Right lobe of liver (tissue), 6 donors: ENCODE measurements around the gene KASH5. TPM values are rescaled to one million over a fixed set of nuclear protein-coding genes. Genes with fewer than 3 reads are reported as not detected.

ENCODE experiments used
- ATAC-seq, 4 donors: fragments of 200-7000 bp; cut with Tn5 transposase; one replicate each; pipeline ENCODE4 v1.9.1; 2020; ENCODE audit warnings: mild to moderate bottlenecking in 4 of 4, moderate library complexity in 4 of 4
- DNase-seq, 3 donors: peaks; one replicate each; pipeline ENCODE4 v3.0.0-alpha.2; 2020
- H3K27ac ChIP-seq, 3 donors: fragments of 200-600 bp; one replicate each; pipeline ENCODE4 v1.8.0; 2022
- H3K27me3 ChIP-seq, 2 donors: fragments of 200-600 bp; one replicate each; pipeline ENCODE4 v1.8.0; 2022
- H3K36me3 ChIP-seq, 4 donors: fragments of 200-600 bp; sonication (generic) in 1 of 4; one replicate each; pipeline versions ENCODE4 v1.5.1 to v1.8.0; 2017 to 2022; ENCODE audit warnings: control low read depth in 1 of 4
- H3K4me1 ChIP-seq, 4 donors: fragments of 200-600 bp; sonication (generic) in 1 of 4; one replicate each; pipeline versions ENCODE4 v1.5.1 to v1.8.0; 2017 to 2022; ENCODE audit warnings: control low read depth in 1 of 4
- H3K4me3 ChIP-seq, 3 donors: fragments of 200-600 bp; one replicate each; pipeline ENCODE4 v1.8.0; 2022
- H3K9me3 ChIP-seq, 4 donors: fragments of 200-600 bp; sonication (generic) in 1 of 4; one replicate each; pipeline versions ENCODE4 v1.5.1 to v1.8.0; 2017 to 2022; ENCODE audit warnings: control low read depth in 1 of 4
- POLR2A ChIP-seq: fragments of 450-650 bp; IDR thresholded peaks from one replicate; pipeline ENCODE4 v1.6.1; 2017; ENCODE audit warnings: antibody characterized with exemption, mild to moderate bottlenecking
- WGBS: methylation state at CpG from one replicate; pipeline ENCODE4 v1.1.6; 2018; ENCODE audit warnings: low coverage, low lambda C conversion rate; ENCODE audit not compliant: insufficient coverage; ENCODE audit errors: missing lambda C conversion rate; 5-methylcytosine and 5-hydroxymethylcytosine counted together
- intact Hi-C, 2 donors: fragments of 100-400 bp; cut with DNase I; formaldehyde crosslinking; loops; one replicate each; pipeline versions ENCODE4 v1.11.2 to v1.14.1; 2022
- total RNA-seq, 6 experiments: library from RNA; depleted of rRNA in 2 of 6; stranded (reverse); fragments of >200 nt in 2 of 6; fragmentation: NEBNext Ultra II Directional in 3 of 6; extraction: Animal tissue kit (Norgen Biotek cat#: 25700) in 3 of 6; gene quantifications; one replicate each; pipeline versions ENCODE4 v1.1.0 to v1.2.4, GENCODE V29; 2016 to 2023
- TF ChIP-seq, protein P1 (sequence below), 4 donors: fragments of 200-600 bp in 3 of 4; fragments of 450-650 bp in 1 of 4; IDR thresholded peaks; one replicate each; pipeline versions ENCODE4 v1.5.1 to v1.8.0; 2016 to 2022; ENCODE audit warnings: antibody characterized with exemption in 4 of 4, mild to moderate bottlenecking in 2 of 4
- donor health status: DM: no; HTN: yes; CAD: no.
- donor health status: DM: no; HTN: no; CAD: no.
- donor health status: DM: no; HTN: no; CAD: no.
- donor health status: DM: no; HTN: yes; CAD: no.
- donor health status: DM: no; HTN: yes; CAD: no.

The KASH5 gene
- total RNA-seq, 6 experiments from 2014 or later, result 0.32 TPM; not detected in 5

DNA sequence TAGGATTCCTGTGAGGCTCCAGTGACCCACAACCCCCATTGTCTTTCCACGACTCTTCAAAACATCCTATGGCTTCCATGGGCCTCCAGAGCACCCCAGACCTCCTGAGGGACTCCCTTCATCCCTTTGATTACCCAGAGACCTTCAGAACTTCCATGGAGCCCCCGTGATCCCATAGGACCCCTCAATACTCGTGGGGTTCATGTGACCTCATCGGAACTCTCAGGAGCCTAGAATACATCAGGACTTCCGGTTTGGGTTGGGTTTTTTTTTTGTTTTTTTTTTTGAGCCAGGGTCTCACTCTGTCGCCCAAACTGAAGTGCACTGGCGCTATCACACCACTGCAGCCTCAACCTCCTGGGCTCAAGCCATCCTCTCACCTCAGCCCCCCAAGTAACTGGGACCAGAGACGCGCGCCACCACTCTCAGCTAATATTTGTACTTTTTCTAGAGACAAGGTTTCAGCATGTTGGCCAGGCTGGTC lies 65.8 kb downstream of the KASH5 start:
- Histone ChIP-seq H3K27ac (peak overlapping the region; percentile 75 to 83 (median 82)), H3K27me3 (no peaks in the 10 kb centered on the region), H3K9me3 (no peaks in the 10 kb centered on the region), H3K4me1 (peaks cover 0 to 11% (median 3%) of the 10 kb centered on the region in 4 donors), H3K4me3 (peak overlapping the region; percentile 50 to 73 (median 67)), H3K36me3 (no peaks in the 10 kb centered on the region)
- WGBS, result 41% methylated on average over 10 of the region's 10 CpGs
- intact Hi-C loops, result no loop called here
- ATAC-seq (no peak), DNase-seq (no peak)
- TF ChIP-seq, protein P1, sequence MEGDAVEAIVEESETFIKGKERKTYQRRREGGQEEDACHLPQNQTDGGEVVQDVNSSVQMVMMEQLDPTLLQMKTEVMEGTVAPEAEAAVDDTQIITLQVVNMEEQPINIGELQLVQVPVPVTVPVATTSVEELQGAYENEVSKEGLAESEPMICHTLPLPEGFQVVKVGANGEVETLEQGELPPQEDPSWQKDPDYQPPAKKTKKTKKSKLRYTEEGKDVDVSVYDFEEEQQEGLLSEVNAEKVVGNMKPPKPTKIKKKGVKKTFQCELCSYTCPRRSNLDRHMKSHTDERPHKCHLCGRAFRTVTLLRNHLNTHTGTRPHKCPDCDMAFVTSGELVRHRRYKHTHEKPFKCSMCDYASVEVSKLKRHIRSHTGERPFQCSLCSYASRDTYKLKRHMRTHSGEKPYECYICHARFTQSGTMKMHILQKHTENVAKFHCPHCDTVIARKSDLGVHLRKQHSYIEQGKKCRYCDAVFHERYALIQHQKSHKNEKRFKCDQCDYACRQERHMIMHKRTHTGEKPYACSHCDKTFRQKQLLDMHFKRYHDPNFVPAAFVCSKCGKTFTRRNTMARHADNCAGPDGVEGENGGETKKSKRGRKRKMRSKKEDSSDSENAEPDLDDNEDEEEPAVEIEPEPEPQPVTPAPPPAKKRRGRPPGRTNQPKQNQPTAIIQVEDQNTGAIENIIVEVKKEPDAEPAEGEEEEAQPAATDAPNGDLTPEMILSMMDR (IDR thresholded peaks at IDR 0.05), result no peak
- no peak for TF ChIP-seq POLR2A

- no peak for DNase-seq
- H3K27ac ChIP-seq, result no peak overlapping the region
These were observed 67.7 kb downstream of the KASH5 start for GRCh38 chr19:49455773-49456172.

DNA sequence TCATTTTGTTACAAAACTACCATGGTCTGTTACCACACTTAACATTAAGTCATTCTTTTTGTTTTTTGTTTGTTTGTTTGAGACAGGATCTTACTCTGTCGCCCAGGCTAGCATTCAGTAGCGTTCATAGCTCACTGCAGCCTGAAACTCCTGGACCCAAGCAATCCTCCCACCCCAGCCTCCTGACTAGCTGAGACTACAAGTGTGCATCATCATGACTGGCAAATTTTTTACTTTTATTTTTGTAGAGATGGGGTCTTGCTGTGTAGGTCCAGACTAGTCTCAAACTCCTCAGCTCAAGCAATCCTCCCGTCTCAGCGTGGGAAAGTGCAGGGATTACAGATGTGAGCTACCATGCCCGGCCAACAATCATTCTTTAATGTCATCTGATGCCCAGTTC lies 68.3 kb downstream of the KASH5 start:
- intact Hi-C loops, result no loop called here
- 62% methylated on average over 5 of the region's 5 CpGs for WGBS
- Histone ChIP-seq H3K27me3 (no peaks in the 10 kb centered on the region), H3K9me3 (no peaks in the 10 kb centered on the region), H3K36me3 (peaks cover 0 to 12% (median 0%) of the 10 kb centered on the region in 4 donors), H3K4me1 (peaks cover 0 to 6% (median 2%) of the 10 kb centered on the region in 4 donors), H3K4me3 (no peak overlapping the region), H3K27ac (peak overlapping the region in 1 of 3 donors; percentile 18)
- TF ChIP-seq, protein P1 (IDR thresholded peaks at IDR 0.05), result no peak
- no peak for TF ChIP-seq POLR2A
- no peak for ATAC-seq
- DNase-seq, result no peak

More at GRCh38 chr19:49455773-49456172, 67.7 kb downstream of the KASH5 start:
- intact Hi-C loops, result no loop called here
- H3K4me3 ChIP-seq, result no peak overlapping the region
- ATAC-seq, result no peak
- peaks cover 0 to 12% (median 0%) of the 10 kb centered on the region in 4 donors for H3K36me3 ChIP-seq
- 59% methylated on average over 5 of the region's 5 CpGs for WGBS
- TF ChIP-seq POLR2A, result no peak
- TF ChIP-seq, protein P1 (IDR thresholded peaks at IDR 0.05), result no peak
- peaks cover 0 to 6% (median 2%) of the 10 kb centered on the region in 4 donors for H3K4me1 ChIP-seq
- H3K27me3 ChIP-seq, result no peaks in the 10 kb centered on the region
- H3K9me3 ChIP-seq, result no peaks in the 10 kb centered on the region

GRCh38 chr19:49458567-49458903 lies 70.5 kb downstream of the KASH5 start:
- DNase-seq (no peak), ATAC-seq (peak in 1 of 4 donors; percentile 16)
- H3K27me3 ChIP-seq, result no peaks in the 10 kb centered on the region
- intact Hi-C loops, result no loop called here
- H3K4me1 ChIP-seq, result peaks cover 0 to 6% (median 0%) of the 10 kb centered on the region in 4 donors
- TF ChIP-seq, protein P1 (IDR thresholded peaks at IDR 0.05), result no peak
- no peak for TF ChIP-seq POLR2A
- no CpG with 5 or more reads among the region's 5 CpGs for WGBS
- H3K4me3 ChIP-seq, result no peak overlapping the region
- no peaks in the 10 kb centered on the region for H3K9me3 ChIP-seq
- peaks cover 0 to 12% (median 0%) of the 10 kb centered on the region in 4 donors for H3K36me3 ChIP-seq
- H3K27ac ChIP-seq, result peak overlapping the region in 1 of 3 donors; percentile 8
